ENCODE measurements around the gene VWCE.

The VWCE gene

DNA sequence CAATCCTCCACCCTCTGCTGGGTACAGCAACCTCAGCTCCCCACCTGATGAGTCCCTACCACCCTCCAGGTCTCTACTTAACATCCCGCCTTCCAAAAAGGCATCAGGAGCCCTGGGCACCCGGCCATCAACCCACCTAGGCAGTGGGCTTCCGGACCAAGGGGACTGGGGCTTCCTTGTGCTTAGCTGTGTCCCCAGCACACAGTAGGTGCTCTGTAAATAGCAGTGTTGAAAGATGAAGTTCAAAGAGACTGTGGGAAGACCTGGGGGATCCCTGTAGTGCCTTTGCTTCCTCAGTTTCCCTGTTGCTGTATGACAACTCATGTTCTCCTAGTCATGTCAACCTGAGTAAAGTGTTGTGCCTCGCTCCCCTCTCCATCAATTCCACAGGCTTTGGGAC is 21.0 kb downstream of the VWCE start:
- DNase-seq (ENCODE audit: low read depth): no peak
- TF ChIP-seq, protein P1, sequence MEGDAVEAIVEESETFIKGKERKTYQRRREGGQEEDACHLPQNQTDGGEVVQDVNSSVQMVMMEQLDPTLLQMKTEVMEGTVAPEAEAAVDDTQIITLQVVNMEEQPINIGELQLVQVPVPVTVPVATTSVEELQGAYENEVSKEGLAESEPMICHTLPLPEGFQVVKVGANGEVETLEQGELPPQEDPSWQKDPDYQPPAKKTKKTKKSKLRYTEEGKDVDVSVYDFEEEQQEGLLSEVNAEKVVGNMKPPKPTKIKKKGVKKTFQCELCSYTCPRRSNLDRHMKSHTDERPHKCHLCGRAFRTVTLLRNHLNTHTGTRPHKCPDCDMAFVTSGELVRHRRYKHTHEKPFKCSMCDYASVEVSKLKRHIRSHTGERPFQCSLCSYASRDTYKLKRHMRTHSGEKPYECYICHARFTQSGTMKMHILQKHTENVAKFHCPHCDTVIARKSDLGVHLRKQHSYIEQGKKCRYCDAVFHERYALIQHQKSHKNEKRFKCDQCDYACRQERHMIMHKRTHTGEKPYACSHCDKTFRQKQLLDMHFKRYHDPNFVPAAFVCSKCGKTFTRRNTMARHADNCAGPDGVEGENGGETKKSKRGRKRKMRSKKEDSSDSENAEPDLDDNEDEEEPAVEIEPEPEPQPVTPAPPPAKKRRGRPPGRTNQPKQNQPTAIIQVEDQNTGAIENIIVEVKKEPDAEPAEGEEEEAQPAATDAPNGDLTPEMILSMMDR (IDR thresholded peaks at IDR 0.05; ENCODE audit: control insufficient read depth, extremely low read depth, insufficient read depth): no peak
- H3K4me3 ChIP-seq (ENCODE audit: low read depth, low read length): no peak overlapping the region

DNA sequence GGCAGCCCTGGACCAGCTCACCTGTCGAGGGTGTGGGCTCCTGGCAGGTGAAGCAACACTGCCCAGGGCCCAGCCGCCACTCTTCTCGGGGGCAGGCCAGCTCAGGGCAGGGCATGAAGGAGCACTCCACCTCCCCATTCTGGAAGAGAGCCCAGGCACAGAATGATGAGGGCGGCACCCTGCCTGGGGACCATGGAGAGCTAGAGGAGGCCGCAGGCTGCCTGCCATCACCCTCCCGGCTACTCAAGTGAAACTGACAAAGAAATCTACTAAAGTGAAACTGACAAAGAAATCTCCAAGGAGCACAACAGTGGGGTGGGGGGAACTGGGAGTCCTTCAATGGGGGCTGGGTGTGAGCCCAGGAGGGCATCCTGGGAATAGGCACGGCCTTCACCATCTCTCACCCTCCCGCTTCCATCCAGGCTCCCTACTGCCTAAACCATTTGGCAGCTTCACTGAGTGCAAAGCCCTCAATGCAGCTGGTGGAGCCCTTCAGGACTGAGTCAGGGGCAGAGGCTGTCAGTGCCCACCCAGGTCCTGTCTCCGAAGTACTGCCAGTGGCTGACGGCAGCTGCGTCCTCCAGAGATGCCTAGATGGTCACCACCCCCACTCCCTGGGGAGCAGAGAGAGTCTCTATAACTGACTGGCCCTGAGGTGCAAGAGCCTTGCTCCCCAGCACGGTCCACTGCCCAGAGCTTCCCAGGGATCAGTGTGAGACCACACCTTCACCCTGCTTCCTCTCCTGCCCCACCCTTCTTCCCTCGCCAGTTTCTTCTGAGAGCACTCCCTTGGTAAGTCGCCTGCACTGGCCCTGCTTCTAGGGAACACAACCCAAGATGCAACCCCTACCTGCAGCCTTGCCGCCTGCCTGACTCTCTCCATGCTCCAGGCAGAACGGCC is 21.7 kb downstream of the VWCE start:
- DNase-seq (ENCODE audit: low read depth): no peak
- H3K4me3 ChIP-seq (ENCODE audit: low read depth, low read length): no peak overlapping the region
- TF ChIP-seq, protein P1 (IDR thresholded peaks at IDR 0.05; ENCODE audit: control insufficient read depth, extremely low read depth, insufficient read depth): no peak

DNA sequence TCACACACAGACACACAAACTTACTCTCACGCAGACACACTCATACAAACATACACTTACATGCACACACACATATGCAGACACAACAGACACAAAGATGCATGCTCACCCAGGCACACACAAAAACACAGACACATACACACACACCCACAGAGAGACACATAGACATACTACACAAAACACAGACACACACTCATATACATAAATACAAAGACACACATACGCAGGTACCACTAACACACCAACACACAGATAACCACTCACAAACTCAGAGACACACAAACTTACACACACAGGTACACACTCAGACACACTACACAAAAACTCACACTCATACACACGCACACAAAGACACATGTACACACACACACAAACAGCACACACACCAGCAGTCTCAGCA is 22.4 kb downstream of the VWCE start:
- TF ChIP-seq, protein P1 (IDR thresholded peaks at IDR 0.05; ENCODE audit: control insufficient read depth, extremely low read depth, insufficient read depth): no peak
- DNase-seq (ENCODE audit: low read depth): no peak
- no peak overlapping the region for H3K4me3 ChIP-seq (ENCODE audit: low read depth, low read length)

DNA sequence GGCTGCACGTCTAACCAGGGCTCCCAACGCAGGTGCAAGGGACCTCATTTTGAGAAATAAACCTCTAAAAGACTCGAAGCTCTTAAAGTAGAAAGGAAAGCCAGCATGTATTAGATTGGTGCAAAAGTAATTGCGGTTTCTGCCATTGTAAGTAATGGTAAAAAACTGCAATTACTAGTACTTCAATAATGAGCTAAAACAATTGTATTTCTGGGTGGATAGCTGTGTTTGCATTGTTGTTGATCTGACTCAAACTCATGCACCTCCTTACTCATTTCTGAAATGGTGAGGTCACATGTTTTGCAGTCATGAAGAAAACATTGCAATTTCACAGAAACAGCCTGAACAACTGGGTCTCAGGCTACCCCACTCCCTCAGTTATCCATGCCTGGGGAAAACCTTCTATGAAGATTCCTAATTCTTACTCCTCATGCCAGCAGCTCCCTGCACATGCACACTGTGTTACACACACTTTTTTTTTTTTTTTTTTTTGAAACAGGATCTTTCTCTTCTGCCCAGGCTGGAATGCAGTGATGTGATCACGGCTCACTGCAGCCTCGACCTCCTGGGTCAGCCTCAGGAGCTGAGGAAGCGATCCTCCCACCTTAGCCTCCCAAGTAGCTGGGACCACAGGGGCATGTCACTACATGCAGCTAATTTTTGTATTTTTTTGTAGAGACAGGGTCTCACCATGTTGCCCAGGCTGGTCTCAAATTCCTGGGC is 24.6 kb downstream of the VWCE start:
- TF ChIP-seq, protein P1 (IDR thresholded peaks at IDR 0.05; ENCODE audit: control insufficient read depth, extremely low read depth, insufficient read depth): no peak
- no peak overlapping the region for H3K4me3 ChIP-seq (ENCODE audit: low read depth, low read length)
- DNase-seq (ENCODE audit: low read depth): no peak

DNA sequence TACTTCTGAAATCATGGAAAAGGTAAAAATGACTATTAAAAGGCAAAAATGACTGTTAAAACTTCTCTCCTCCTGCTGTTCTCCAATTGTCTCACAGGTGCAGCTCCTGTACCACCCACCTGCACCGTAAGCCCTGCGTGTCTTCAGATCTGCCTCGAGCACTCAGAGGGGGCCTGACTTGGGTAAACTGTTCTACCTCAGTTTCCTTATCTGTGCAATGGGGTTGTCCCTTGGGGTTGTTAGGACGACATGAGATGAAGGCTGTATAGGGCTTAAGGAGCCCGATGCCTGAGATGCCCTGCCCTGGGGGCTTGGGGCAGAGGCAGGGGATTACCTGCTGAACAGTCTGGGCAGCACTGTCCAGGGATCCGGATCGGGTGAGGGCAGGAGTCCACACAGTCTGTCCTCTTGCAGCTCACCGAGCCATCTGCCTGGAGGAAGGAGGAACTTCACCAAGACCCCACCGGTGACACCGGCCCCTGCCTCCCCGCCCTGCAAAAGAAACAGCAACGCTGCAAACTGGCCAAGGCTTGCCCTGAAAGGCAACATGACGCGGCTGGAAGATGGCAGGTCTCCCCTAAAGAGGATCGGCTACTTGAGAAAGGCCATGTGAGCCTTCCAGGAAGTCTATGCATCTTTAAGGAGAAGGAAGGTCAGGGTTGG is 26.4 kb downstream of the VWCE start:
- no peak for DNase-seq (ENCODE audit: low read depth)

DNA sequence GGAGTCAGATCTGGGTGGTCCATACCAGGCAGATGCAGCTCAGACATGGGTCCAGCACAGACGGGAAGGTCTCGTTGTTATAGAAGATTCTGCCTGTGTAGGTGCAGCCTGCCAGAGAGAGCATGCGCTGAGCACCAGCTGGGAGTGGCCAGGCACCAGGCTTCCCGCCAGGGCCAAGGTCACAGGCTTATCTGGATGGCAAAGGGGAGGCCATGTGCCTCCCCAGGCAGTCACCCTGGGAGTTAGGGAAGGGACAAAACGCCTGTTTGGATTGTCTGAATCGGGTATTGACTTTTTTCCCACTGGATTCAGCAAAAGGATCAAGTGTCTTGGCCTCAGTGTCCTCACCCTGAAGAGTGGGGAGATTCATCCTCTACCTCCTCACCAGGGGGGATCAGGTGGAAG is 27.7 kb downstream of the VWCE start:
- DNase-seq (ENCODE audit: low read depth): no peak
- no peak overlapping the region for H3K4me3 ChIP-seq (ENCODE audit: low read depth, low read length)
- TF ChIP-seq, protein P1 (IDR thresholded peaks at IDR 0.05; ENCODE audit: control insufficient read depth, extremely low read depth, insufficient read depth): no peak

More for the DNA sequence above, 26.4 kb downstream of the VWCE start:
- TF ChIP-seq, protein P1 (IDR thresholded peaks at IDR 0.05; ENCODE audit: control insufficient read depth, extremely low read depth, insufficient read depth): no peak
- H3K4me3 ChIP-seq (ENCODE audit: low read depth, low read length): no peak overlapping the region

Measured in LNCaP clone FGC (cell line).